Hindlimb muscle (tissue), 1 donor: ENCODE results near the gene DYNC1I1. TPM values are rescaled to one million over a fixed set of nuclear protein-coding genes. Genes with fewer than 3 reads are reported as not detected.
"Not testable (repeated sequence)": the region's sequence is repeated elsewhere in the genome, so short reads cannot be mapped to it uniquely, and the experiment has no call there.

Experiments used
- DNase-seq: peaks from one replicate; pipeline ENCODE4 v3.0.0-alpha.2; 2013
- polyA plus RNA-seq: library from polyadenylated mRNA; unstranded; fragments of 120-200 nt; gene quantifications from one replicate; pipeline ENCODE4 v1.2.1, GENCODE V29; 2013; ENCODE audit not compliant: insufficient read length

The DYNC1I1 gene
- polyA plus RNA-seq, 1 donor, result 0.58 TPM

- DNase-seq, result no peak
Measured at GRCh38 chr7:95910341-95910740, 138.0 kb downstream of the DYNC1I1 start.

- DNase-seq, result no peak
Measured at GRCh38 chr7:95915731-95916130, 143.4 kb downstream of the DYNC1I1 start.

- DNase-seq, result peak; percentile 74
Measured at GRCh38 chr7:95916573-95917297, 144.4 kb downstream of the DYNC1I1 start.

GRCh38 chr7:95917634-95918033, 145.3 kb downstream of the DYNC1I1 start:
- DNase-seq, result no peak

- no peak for DNase-seq
Measured at GRCh38 chr7:95919556-95919955, 147.2 kb downstream of the DYNC1I1 start.

- no peak for DNase-seq
Measured at GRCh38 chr7:95921543-95921942, 149.2 kb downstream of the DYNC1I1 start.

GRCh38 chr7:95922191-95922590, 149.8 kb downstream of the DYNC1I1 start:
- no peak for DNase-seq

- no peak for DNase-seq
Measured at GRCh38 chr7:95925236-95925635, 152.9 kb downstream of the DYNC1I1 start.

- DNase-seq, result no peak
Measured at GRCh38 chr7:95925971-95926370, 153.6 kb downstream of the DYNC1I1 start.

- DNase-seq, result no peak
Measured at GRCh38 chr7:95927756-95928155, 155.4 kb downstream of the DYNC1I1 start.

GRCh38 chr7:95929710-95930280, 157.4 kb downstream of the DYNC1I1 start:
- DNase-seq, result no peak

GRCh38 chr7:95931460-95932232, 159.3 kb downstream of the DYNC1I1 start:
- no peak for DNase-seq

- DNase-seq, result no peak
Measured at GRCh38 chr7:95933618-95934017, 161.3 kb downstream of the DYNC1I1 start.

GRCh38 chr7:95944867-95945266, 172.5 kb downstream of the DYNC1I1 start:
- DNase-seq, result not testable (repeated sequence)

GRCh38 chr7:95950698-95951097, 178.3 kb downstream of the DYNC1I1 start:
- DNase-seq, result no peak

- DNase-seq, result peak; percentile 3
Measured at GRCh38 chr7:95951531-95951930, 179.2 kb downstream of the DYNC1I1 start.

GRCh38 chr7:95951997-95952795, 179.8 kb downstream of the DYNC1I1 start:
- DNase-seq, result no peak

GRCh38 chr7:95952851-95953250, 180.5 kb downstream of the DYNC1I1 start:
- no peak for DNase-seq

- DNase-seq, result no peak
Measured at GRCh38 chr7:95955748-95956147, 183.4 kb downstream of the DYNC1I1 start.

GRCh38 chr7:95957510-95957909, 185.2 kb downstream of the DYNC1I1 start:
- no peak for DNase-seq

- DNase-seq, result no peak
Measured at GRCh38 chr7:95960706-95961244, 188.4 kb downstream of the DYNC1I1 start.

- DNase-seq, result no peak
Measured at GRCh38 chr7:95963446-95963990, 191.2 kb downstream of the DYNC1I1 start.
